Measurements from ENCODE around the gene VPS25. TPM values are rescaled to one million over a fixed set of nuclear protein-coding genes. Genes with fewer than 3 reads are reported as not detected.

The VPS25 gene
- total RNA-seq, 1 donor from 2014 or later = 59.4 TPM

DNA sequence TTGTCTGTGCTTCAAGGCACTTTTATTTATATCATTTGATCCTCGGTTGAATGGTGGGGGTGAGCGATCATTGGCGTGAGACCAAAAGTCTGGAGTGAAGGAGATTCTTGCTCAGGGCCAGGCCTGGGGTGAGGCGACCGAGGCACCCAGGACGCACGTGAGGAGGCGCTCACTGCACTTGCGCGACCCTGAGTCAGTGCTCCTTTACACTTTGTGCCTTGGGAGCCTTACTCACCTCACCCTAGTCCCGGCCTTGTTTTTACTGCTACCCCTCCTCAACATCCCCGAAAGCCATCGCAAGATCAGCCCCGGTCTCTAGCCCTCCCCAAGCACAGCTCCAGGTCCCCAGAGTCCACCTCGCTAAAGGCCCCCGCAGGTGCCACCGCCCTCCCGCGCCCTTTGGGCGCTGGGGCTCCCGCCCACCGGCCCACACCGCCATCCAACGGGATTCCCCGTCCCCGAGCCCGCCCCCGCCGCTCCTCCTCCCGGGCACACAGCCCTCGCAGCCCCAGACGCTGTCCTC lies 28.9 kb upstream of the VPS25 start:
- Mint-ChIP-seq H3K27me3 (ENCODE audit: low read depth) (peaks cover 8% of the 10 kb centered on the region), H3K9me3 (no peaks in the 10 kb centered on the region), H3K4me1 (peaks cover 12% of the 10 kb centered on the region), H3K36me3 (no peaks in the 10 kb centered on the region), H3K4me3 (peak overlapping the region; percentile 90), H3K27ac (peak overlapping the region; percentile 96)
- TF ChIP-seq, protein P1, sequence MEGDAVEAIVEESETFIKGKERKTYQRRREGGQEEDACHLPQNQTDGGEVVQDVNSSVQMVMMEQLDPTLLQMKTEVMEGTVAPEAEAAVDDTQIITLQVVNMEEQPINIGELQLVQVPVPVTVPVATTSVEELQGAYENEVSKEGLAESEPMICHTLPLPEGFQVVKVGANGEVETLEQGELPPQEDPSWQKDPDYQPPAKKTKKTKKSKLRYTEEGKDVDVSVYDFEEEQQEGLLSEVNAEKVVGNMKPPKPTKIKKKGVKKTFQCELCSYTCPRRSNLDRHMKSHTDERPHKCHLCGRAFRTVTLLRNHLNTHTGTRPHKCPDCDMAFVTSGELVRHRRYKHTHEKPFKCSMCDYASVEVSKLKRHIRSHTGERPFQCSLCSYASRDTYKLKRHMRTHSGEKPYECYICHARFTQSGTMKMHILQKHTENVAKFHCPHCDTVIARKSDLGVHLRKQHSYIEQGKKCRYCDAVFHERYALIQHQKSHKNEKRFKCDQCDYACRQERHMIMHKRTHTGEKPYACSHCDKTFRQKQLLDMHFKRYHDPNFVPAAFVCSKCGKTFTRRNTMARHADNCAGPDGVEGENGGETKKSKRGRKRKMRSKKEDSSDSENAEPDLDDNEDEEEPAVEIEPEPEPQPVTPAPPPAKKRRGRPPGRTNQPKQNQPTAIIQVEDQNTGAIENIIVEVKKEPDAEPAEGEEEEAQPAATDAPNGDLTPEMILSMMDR (IDR thresholded peaks at IDR 0.05; ENCODE audit: unreplicated experiment) = no peak
- no peak for DNase-seq (ENCODE audit: low spot score in 2 of 2, unreplicated experiment in 2 of 2)

DNA sequence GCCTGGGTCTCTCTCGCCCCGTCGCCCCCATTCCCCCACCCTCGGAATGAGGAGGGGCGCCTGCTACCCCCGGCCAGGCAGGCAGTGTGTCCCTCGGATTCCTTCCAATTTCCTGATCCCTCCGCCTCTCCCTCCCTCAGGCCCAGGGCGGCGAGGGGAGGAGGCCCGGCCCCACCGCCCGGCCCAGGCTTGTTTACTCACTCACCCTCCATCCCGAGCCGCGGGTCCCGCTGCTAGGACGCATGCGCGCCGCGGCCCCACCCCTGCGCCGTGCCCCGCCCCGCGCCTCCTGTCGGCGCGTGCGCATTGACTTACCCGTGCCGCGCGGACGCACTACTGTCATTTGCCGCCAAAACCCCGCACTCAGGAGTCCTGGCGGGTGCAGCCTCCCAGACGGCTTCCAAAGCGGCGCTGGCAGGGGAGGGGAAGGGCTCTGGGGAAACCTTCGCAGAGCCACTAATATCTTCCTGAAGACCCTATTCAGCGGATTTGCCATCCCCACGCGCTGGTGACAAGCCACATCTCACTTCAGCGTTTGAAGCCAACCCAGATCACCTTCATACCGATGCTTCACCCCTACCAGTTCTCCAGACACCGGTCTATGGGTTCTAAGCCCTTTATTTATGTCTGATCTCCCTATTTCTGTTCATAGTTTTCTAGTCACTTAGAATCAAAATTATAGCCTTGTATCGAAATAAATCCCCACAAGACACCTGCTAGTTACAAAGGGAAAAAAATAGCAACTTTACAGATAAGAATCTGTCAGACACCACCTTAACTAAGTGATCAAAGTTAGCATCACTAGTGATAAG lies 28.2 kb upstream of the VPS25 start, which contains the start of gene EZH1:
Gene EZH1, minus strand, starts transcription at position 235 of the 812 bp plus-strand sequence. CDS start 16,099 bp downstream, outside the sequence.
- Mint-ChIP-seq H3K27me3 (ENCODE audit: low read depth) (peaks cover 8% of the 10 kb centered on the region), H3K4me1 (peaks cover 12% of the 10 kb centered on the region), H3K4me3 (peak within 1 kb of the TSS; percentile 90), H3K27ac (peak within 1 kb of the TSS; percentile 96), H3K9me3 (no peaks in the 10 kb centered on the region), H3K36me3 (no peaks in the 10 kb centered on the region)
- TF ChIP-seq, protein P1 (IDR thresholded peaks at IDR 0.05; ENCODE audit: unreplicated experiment) = no peak
- DNase-seq (ENCODE audit: low spot score in 2 of 2, unreplicated experiment in 2 of 2) = peak; percentile 92 to 96

DNA sequence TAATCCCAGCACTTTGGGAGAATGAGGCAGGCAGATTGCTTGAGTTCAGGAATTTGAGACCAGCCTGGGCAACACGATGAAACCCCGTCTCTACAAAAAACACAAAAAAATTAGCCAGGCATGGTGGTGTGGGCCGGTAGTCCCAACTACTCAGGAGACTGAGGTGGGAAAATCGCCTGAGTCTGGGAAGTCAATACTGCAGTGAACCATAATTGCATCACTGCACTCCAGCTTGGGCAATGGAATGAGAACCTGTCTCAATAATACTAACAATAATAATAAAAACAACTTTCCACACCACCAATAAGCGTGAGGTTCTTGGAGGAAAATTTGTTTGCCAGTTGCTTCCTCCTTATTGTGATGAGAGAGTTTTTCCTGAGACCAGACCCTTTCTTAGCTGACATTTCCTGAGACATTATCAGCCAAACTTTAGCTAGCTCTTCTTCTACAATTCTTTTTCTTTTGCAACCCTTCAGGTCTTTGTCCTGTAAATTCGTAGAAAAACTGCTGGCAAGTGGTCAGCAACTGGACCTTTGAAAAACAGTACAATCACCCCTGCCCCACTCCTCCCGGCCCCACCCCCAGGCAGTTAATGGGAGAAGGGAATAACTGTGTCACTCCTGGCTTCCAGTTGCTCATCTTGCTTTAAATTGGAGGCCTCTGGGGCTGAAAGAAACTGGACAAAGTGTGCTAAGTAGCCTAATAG lies 24.9 kb upstream of the VPS25 start:
- H3K36me3 Mint-ChIP-seq = no peaks in the 10 kb centered on the region

DNA sequence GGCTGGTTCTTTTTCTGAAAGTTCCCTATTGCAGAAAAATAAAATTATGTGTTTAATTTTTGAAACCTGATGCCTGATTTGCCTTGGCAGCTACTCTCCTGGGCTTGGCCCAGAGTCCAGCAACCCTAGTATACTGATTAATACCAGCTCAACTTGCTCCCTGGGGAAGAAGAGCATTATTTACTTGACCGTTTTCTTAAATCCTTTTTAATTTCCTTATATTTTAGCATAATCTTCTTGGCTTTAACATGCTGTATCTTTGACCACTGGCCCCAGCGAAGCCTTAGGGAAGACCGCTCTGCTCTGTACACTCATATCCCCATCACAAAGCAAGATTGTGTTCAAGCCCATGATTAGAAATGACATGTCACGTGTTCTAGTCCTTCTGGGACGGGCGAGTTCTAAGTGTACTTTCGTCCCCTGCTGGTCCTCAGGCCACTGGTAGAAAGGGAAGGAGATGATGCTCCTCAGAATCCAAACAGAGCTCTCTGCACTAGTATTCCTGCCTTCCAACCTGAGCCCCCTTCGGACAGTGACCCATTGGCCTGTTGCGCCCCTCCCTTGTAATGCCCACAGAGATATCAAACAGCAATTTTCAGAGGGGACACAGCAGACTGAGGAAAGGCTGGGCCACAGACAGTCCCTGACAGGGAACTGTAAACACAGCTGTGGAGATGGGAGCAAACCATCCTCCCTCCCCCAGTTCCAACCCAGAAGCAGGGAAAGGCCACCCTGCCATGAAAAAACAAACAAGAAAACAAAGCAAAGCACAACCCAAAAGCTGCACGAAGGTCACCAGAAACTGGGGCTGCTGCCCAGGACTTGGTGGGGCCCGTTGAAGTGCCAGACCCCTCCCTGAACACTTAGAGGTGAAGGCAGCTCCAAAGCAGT lies 24.1 kb upstream of the VPS25 start:
- TF ChIP-seq, protein P1 (IDR thresholded peaks at IDR 0.05; ENCODE audit: unreplicated experiment) = no peak
- Mint-ChIP-seq H3K27me3 (ENCODE audit: low read depth) (peaks cover 16% of the 10 kb centered on the region), H3K36me3 (no peaks in the 10 kb centered on the region), H3K27ac (no peak overlapping the region), H3K9me3 (no peaks in the 10 kb centered on the region), H3K4me1 (peaks cover 6% of the 10 kb centered on the region), H3K4me3 (no peak overlapping the region)
- no peak for DNase-seq (ENCODE audit: low spot score in 2 of 2, unreplicated experiment in 2 of 2)

More for the DNA sequence above, 24.9 kb upstream of the VPS25 start:
- TF ChIP-seq, protein P1 (IDR thresholded peaks at IDR 0.05; ENCODE audit: unreplicated experiment) = no peak
- Mint-ChIP-seq H3K27me3 (ENCODE audit: low read depth) (peaks cover 16% of the 10 kb centered on the region), H3K9me3 (no peaks in the 10 kb centered on the region), H3K4me3 (no peak overlapping the region), H3K27ac (no peak overlapping the region), H3K4me1 (peaks cover 12% of the 10 kb centered on the region)
- DNase-seq (ENCODE audit: low spot score in 2 of 2, unreplicated experiment in 2 of 2) = no peak

DNA sequence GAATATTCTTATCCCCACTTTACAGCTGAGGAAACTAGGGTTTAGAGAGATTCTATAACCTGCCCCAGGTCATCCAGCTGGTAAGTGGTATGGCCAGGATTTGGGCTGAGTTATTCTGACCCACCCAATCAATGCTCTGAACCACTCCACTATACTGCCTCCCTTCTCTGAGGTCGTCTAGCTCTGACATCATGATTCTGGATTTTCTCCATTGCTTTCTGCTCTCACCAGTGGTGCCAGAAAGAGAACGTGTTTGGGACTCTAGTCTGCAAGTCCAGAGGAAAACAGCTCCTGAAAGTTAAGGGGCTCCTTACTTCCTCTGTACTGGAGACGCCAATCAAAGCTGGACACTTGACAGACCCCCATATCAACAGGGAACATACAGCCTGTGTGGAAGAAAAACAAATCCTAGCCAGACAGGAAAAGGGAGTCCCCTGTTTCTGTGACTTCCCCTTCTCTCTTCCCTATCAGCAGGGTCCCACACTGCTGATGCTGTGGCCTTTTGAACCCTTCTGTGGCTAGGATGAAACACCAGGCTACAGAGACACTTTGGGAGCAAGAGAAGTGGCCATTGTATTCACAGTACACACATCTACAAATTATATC lies 22.4 kb upstream of the VPS25 start:
- TF ChIP-seq, protein P1 (IDR thresholded peaks at IDR 0.05; ENCODE audit: unreplicated experiment) = no peak
- H3K9me3 Mint-ChIP-seq = no peaks in the 10 kb centered on the region
- no peak for DNase-seq (ENCODE audit: low spot score in 2 of 2, unreplicated experiment in 2 of 2)
- H3K4me1 Mint-ChIP-seq = no peaks in the 10 kb centered on the region
- H3K27me3 Mint-ChIP-seq (ENCODE audit: low read depth) = peaks cover 24% of the 10 kb centered on the region
- no peak overlapping the region for H3K27ac Mint-ChIP-seq
- H3K36me3 Mint-ChIP-seq = no peaks in the 10 kb centered on the region
- H3K4me3 Mint-ChIP-seq = no peak overlapping the region

All from mesothelial cell of epicardium (in vitro differentiated cells).